Measurements from ENCODE around the gene SPTB.

Gene SPTB

DNA sequence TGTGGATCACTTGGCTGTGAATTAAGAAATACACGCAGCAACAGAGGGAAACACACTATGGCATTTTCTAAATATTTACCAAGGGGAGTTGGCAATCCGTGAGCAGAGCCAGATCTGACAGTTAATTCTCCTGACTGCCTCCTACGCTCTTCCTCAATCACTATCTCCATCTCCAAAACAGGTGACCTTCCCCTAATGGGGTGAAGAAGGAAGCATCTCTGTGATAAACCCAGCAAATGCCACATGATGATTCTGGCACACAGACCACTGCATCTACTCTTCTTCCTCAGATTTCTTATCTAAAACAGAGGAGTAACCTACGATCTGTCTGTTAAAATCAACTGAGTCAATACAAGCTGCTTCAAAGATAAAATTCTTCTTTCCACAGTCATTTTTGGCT is 4.4 kb downstream of the SPTB start:
- TF ChIP-seq, protein P1, sequence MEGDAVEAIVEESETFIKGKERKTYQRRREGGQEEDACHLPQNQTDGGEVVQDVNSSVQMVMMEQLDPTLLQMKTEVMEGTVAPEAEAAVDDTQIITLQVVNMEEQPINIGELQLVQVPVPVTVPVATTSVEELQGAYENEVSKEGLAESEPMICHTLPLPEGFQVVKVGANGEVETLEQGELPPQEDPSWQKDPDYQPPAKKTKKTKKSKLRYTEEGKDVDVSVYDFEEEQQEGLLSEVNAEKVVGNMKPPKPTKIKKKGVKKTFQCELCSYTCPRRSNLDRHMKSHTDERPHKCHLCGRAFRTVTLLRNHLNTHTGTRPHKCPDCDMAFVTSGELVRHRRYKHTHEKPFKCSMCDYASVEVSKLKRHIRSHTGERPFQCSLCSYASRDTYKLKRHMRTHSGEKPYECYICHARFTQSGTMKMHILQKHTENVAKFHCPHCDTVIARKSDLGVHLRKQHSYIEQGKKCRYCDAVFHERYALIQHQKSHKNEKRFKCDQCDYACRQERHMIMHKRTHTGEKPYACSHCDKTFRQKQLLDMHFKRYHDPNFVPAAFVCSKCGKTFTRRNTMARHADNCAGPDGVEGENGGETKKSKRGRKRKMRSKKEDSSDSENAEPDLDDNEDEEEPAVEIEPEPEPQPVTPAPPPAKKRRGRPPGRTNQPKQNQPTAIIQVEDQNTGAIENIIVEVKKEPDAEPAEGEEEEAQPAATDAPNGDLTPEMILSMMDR (IDR thresholded peaks at IDR 0.05; ENCODE audit: low read depth, low read length), result no peak
- no peak overlapping the region for H3K4me3 ChIP-seq (replicated peaks in 1 of 2; ENCODE audit: low read depth in 2 of 2, low read length in 2 of 2)
- DNase-seq (ENCODE audit: low read depth in 2 of 2), result no peak

DNA sequence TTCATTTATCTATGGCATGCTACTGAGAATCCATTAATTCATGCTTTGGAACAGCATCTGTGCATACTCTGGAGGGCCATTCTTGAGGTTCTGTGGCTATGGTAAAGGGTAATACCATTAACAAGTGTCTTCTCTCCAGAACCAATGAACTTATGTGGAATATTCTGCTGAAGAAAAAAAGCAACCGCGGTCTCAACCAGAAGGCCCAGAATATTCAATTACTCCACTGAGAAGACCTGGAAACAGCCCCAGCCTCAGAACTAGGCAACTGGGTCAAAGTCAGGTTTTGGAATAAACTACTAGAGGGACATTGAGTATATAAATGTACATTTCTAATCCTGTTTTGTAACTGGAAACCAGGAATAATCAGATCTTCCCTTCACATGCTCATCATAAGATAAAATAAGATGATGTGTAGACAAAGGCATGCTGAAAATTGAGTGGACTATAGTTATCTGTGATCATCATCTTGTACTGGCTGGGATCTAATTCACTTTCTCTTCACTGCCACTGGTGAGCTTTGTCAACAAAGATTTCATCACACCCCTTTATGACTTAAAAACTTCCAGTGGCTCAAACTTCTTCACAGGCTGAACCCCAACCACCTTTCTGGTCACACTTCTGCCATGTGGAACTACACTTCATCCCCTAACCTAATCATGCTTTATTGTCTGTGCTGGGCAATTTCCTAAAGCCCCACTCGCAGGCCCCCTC is 6.0 kb downstream of the SPTB start:
- TF ChIP-seq, protein P1 (IDR thresholded peaks at IDR 0.05; ENCODE audit: low read depth, low read length), result no peak
- H3K4me3 ChIP-seq (replicated peaks in 1 of 2; ENCODE audit: low read depth in 2 of 2, low read length in 2 of 2), result no peak overlapping the region
- no peak for DNase-seq (ENCODE audit: low read depth in 2 of 2)

DNA sequence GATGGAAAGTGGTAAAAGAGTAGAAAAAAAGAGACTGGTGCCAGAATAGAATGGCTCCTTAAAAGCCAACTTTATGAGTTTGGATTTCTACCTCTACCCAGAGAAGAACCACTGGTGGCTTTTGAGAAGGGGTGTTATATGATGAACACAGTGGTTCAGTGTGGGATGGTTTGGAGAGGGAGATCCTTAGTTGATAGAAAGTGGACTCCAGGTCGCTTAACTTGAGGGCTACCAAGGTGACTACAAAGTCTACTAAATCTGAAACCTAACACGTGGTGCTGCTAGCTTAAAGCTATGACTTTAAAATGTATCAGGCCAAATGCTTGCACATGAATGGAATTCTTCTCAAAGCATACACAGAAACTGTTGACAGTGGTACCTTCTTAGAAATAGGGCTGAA is 8.4 kb downstream of the SPTB start:
- H3K4me3 ChIP-seq (replicated peaks in 1 of 2; ENCODE audit: low read depth in 2 of 2, low read length in 2 of 2), result no peak overlapping the region
- no peak for DNase-seq (ENCODE audit: low read depth in 2 of 2)
- TF ChIP-seq, protein P1 (IDR thresholded peaks at IDR 0.05; ENCODE audit: low read depth, low read length), result no peak

DNA sequence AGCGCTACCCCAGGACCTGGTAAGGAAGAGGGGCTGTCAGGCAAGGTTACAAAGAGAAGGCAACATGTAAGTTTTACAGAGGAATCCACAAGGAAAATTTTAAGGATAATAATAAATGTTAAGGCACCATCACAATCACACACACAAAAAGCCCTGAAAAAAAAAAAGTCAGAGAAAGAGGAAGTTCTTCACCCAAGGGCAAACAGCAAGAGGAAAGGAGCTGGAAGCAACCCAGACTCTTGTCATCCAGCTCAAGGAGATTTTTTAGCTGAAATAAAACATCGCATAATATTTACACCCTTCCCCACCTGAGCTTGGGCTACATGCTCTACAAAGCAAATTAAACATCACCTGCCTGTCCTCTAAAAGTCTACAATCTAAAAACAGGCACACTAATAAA is 9.5 kb downstream of the SPTB start:
- no peak for DNase-seq (ENCODE audit: low read depth in 2 of 2)
- H3K4me3 ChIP-seq (replicated peaks in 1 of 2; ENCODE audit: low read depth in 2 of 2, low read length in 2 of 2), result no peak overlapping the region
- TF ChIP-seq, protein P1 (IDR thresholded peaks at IDR 0.05; ENCODE audit: low read depth, low read length), result no peak

DNA sequence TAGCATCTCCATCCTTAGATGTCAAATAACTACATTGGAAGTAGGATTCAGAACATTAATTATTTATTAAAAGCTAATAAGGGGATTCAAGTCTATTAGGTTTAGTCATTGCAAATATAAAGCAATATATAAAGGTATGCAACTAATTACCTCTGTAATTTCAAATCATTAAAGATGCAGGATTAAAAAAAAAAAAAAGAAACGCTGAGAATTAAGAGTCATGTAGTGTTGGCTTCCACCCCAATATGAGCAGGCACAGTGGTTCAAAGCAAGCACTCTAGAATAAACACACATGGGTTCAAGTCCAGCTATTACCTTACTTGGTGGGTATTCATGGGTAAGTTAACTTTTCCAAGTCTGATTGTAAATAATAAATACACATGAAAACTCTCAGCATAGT is 10.9 kb downstream of the SPTB start:
- H3K4me3 ChIP-seq (replicated peaks in 1 of 2; ENCODE audit: low read depth in 2 of 2, low read length in 2 of 2), result no peak overlapping the region
- no peak for DNase-seq (ENCODE audit: low read depth in 2 of 2)
- TF ChIP-seq, protein P1 (IDR thresholded peaks at IDR 0.05; ENCODE audit: low read depth, low read length), result no peak

DNA sequence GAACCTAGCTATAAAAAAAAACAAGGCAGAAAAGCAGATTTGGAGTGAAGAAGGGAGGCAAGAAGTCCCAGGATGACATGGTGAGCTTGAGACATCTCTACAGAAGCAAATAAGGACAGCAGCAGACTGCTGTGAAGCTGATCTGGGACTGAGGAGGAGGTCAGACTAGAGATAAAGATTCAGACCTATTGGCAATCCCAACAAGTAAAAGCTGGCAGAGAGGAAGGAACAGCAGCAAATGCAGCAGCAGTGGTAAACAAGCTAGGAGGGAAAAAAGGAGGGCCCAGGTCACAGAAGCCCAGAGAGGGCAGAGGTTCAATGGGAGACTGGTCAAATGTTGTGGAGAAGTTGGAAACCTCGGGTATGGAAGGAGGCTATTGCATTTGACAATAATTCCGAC is 11.3 kb downstream of the SPTB start:
- H3K4me3 ChIP-seq (replicated peaks in 1 of 2; ENCODE audit: low read depth in 2 of 2, low read length in 2 of 2), result no peak overlapping the region
- no peak for DNase-seq (ENCODE audit: low read depth in 2 of 2)

More for the DNA sequence above, 11.3 kb downstream of the SPTB start:
- TF ChIP-seq, protein P1 (IDR thresholded peaks at IDR 0.05; ENCODE audit: low read depth, low read length), result no peak
